Cortex of kidney (tissue), 1 donor: ENCODE results near the gene SLC25A17.
"Not testable (repeated sequence)": the region's sequence is repeated elsewhere in the genome, so short reads cannot be mapped to it uniquely, and the experiment has no call there.

Experiments
- DNase-seq: peaks from one replicate; lab custom pipeline; 2025; lab: John Stamatoyannopoulos, UW

Gene SLC25A17

GRCh38 chr22:40757071-40757470 lies 62.1 kb downstream of the SLC25A17 start:
- DNase-seq, result no peak

GRCh38 chr22:40753114-40753513 lies 66.0 kb downstream of the SLC25A17 start:
- DNase-seq, result no peak

DNA sequence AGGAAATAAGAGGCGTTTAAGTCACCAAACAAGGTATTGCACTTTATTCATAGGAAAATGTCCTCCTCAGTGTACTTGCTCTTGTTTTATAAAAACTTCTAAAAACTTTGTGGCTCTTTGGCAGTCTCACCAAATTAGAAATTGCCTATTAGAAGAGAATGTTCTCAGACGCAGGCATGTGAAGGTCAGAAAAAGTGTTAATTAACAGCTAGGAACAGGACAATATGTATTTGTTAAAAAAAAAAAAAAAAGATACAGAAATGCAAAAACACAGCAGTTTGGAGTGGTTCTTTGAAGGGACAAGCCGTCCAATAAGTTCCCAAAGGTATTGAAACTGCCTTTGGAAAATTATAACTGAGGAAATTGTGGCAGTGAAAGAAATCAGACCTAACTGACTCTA lies 67.9 kb downstream of the SLC25A17 start:
- no peak for DNase-seq

DNA sequence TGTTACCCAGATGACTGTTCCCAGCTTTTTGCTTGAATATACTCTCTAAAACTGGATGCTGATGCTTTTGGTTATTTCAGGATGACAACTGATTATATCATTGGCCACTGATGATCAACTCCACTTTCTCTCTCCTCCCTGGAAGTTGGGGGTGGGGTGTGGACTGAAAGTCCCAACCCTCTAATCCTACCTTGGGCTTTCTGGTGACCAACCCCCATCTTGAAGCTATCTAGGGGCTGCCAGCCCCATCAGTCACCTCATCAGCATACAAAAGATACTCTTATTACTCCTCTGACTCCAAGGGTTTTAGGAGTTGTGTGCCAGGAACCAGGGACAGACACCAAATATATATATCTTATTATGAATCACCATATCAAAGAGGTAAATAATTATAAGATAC lies 69.3 kb downstream of the SLC25A17 start:
- no peak for DNase-seq

DNA sequence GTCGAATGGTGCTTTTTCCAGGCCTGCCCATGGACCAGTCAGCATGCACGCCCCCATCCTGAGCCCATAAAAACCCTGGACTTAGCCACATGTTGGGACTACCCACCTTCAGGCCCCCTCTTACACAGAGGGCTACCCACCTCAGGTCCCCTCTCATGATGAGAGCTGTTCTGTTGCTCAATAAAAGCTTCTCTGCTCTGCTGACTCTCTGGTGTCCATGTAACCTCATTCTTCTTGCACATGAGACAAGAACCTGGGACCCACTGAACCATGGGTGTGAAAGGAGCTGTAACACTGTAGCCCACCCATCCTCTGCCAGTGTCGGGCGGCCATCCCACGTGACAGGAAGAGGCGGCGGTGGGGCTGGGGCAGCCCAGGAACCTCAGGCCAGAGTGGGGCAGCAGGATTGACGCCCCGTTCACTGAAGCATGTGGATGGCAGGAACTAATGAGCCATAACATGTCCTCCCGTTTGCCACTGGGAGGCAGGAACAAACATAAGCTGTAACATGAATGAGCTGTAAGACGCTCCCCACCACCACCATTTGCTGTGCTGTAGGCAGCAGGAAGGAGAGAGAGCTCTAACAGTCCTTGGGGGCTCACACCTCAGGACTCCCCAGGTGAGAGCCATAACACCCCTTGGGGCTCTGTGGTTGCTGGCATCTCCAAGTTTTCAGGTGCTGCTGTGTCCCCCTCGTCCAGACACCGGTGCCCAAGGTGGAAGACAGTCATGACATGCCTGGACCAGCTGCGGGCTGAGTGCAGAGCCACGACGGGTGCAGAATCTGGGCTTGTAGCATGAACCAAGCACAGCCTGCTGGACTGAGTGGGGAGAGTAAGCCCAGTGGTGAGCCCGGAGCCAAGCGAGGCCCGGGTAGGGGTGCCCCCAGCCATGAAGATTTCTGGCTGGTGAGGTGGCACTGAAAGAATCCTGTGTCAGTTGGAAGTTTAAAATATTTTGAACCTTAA lies 70.5 kb downstream of the SLC25A17 start:
- DNase-seq, result no peak

DNA sequence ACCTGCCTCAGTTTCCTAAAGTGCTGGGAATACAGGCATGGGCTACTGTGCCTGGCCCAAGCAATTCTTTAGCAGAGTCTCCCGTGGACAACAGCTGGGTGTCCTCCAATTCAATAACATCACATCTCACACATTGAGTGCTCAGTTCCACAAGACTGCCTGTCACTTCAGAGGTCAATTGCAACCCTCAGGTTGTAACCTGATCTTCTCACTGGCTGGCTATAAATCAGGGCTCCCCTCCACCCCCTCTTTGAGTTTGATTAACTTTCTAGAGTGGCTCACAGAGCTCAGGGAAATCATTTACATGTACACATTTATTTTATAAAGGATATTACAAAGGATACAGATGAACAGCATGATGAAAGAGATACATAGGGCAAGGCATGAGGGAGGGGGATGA lies 71.8 kb downstream of the SLC25A17 start:
- no peak for DNase-seq

GRCh38 chr22:40746428-40747220 lies 72.5 kb downstream of the SLC25A17 start:
- no peak for DNase-seq

DNA sequence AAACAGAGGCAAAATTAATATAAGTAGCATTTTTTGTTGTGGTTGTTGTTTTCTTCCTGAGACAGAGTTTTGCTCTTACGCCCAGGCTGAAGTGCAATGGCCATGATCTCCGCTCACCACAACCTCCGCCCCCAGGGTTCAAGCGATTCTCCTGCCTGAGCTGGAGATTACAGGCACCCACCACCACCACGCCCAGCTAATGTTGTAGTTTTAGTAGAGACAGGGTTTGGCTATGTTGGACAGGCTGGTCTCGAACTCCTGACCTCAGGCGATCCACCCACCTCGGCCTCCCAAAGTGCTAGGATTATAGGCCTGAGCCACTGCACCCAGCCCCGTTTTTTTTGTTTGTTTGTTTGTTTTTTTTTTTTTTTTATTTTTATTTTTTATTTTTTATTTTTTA lies 75.4 kb downstream of the SLC25A17 start:
- no peak for DNase-seq

GRCh38 chr22:40741116-40741515 lies 78.0 kb downstream of the SLC25A17 start:
- no peak for DNase-seq

- no peak for DNase-seq
Measured at GRCh38 chr22:40739721-40740120, 79.4 kb downstream of the SLC25A17 start.

DNA sequence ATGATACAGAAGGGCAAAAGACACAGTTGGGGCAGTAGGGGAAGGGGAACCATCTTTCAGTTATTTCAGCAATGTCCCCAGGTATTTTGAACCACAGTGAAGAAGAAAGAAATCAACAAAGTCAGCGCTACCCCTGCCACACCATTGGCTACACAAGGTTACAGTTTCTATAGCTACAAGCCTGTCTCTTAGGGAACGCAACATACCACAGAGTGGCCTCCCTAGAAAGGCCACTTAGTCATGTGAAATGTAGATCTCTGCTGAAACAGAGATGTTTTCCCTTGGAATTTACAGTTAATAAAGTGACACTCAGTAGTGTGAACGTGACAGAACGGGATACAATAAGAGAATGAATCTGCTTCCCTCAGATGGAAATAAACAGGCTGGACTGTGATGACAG lies 85.2 kb downstream of the SLC25A17 start:
- no peak for DNase-seq

- DNase-seq, result no peak
Measured at GRCh38 chr22:40732999-40733292, 86.2 kb downstream of the SLC25A17 start.

DNA sequence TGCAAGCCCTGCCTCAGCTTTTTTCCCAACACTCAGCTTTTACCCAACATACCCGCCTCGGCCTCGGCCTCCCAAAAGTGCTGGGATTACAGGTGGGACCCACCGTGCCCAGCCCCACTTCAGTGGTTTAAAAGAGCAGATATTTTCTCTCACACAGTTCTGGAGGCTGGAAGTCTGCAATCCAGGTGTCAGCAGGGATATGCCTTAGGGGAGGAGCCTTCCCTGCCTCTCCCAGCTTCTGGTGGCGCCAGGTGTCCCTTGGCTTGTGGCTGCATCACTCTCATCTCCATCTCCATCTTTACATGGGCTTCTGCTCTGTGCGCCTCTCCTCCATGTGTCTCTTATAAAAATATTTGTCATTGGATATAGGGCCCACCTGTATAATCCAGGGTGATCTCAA lies 89.9 kb downstream of the SLC25A17 start:
- no peak for DNase-seq

- DNase-seq, result no peak
Measured at GRCh38 chr22:40728731-40729189, 90.4 kb downstream of the SLC25A17 start.

- DNase-seq, result no peak
Measured at GRCh38 chr22:40727964-40728615, 91.1 kb downstream of the SLC25A17 start.

DNA sequence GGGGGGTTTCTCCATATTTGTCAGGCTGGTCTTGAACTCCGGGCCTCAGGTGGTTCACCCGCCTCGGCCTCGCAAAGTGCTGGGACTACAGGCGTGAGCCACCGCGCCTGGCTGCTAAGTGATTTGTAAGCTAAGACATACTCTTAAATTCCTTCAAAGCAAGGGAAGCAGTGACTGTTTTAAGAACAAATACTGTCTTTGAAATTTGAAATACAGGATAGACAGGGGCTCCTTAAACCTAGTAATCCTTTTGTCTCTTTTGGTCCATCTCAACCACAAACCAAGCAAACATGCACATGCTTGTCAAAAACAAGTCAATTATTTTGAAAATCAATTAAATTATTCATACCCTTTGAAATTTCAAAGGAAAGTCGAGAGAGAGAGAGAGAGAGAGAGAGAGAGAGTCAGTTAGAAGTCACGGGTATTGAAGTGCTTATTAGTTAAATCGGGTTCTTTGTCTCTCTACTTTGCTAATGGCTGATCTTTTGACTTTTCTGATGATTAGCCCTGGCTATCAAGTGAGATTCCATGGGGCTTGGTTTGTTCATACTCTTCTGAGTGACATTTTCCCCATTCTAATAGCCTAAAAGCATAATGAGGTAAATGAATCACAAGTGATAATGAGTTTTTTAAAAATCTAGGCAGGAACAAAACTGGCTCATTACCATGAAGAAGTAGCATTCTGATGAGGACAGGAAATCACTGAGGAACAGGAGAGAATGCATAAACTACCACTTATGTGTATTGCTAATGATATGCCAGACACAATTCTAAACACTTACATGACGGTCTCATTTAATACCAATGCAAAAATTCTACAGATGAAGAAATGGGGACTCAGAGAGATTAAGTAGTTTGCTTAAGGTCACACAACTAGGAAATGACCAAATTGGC lies 91.8 kb downstream of the SLC25A17 start:
- no peak for DNase-seq

DNA sequence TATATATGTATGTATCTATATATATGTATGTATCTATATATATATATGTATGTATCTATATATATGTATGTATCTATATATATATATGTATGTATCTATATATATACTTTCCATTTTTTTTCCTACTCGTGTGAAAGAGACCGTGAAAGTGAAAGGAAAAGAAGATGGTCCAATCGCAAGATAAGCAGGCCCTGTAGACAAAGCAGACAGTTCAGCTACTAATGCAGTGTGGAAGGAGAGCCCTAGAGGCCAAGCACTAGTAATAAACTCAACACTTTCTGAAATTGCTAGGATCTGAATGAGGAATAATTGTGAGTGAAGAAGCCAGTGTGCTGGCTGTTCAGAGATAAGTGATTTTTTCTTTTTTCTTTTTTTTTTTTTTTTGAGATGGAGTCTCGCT lies 92.6 kb downstream of the SLC25A17 start:
- DNase-seq, result no peak

- no peak for DNase-seq
Measured at GRCh38 chr22:40723396-40723933, 95.7 kb downstream of the SLC25A17 start.

- no peak for DNase-seq
Measured at GRCh38 chr22:40721266-40721665, 97.9 kb downstream of the SLC25A17 start.

DNA sequence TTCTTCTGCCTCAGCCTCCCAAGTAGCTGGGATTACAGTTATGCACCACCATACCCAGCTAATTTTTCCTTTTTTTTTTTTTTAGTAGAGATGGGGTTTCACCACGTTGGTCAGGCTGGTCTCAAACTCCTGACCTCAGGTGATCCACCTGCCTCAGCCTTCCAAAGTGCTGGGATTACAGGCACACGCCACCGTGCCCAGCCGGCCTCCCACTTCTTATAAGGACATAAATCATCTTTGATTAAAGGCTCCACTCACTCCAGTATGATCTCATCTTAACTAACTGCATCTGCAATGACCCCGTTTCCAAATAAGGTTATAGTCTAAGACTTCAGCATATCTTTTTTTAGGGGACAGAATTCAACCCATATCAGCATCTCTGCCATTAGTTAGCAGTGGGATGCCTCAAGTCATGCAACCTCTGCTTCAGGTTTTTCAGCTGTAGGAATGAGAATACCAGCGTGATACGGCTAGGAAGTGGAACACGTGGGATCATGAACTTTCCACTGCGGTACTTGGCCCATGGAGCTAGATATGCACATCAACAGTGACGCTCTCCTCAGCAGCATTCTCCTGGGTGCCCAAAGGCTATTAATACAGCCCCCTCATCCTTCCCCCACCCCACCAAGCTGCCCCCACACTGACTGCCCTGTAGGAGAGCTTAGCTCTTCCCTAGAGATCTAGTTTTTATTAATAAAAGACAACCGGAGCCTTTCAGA lies 98.4 kb downstream of the SLC25A17 start:
- DNase-seq, result no peak

DNA sequence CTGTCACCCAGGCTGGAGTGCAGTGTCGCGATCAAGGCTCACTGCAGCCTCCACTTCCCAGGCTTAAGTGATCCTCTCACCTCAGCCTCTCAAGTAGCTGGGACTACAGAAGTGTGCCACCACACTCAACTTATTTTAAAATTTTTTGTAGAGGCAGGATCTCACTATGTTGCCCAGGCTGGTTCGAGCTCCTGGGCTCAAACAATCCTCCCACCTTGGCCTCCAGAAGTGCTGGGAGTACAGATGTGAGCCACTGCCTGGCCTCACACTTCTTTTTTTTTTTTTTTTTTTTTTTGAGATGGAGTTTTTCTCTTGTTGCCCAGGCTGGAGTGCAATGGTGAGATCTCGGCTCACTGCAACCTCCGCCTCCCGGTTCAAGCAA lies 99.0 kb downstream of the SLC25A17 start:
- DNase-seq, result not testable (repeated sequence)
